CD4-positive, alpha-beta T cell treated with Interleukin-1 beta for 1 hour (primary cell): ENCODE results near the gene ASB1.

Source experiments
- DNase-seq, 2 donors: peaks; one replicate each; pipeline ENCODE4 v3.0.0-alpha.2; 2020 to 2022

ASB1 gene, protein sequence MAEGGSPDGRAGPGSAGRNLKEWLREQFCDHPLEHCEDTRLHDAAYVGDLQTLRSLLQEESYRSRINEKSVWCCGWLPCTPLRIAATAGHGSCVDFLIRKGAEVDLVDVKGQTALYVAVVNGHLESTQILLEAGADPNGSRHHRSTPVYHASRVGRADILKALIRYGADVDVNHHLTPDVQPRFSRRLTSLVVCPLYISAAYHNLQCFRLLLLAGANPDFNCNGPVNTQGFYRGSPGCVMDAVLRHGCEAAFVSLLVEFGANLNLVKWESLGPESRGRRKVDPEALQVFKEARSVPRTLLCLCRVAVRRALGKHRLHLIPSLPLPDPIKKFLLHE

GRCh38 chr2:238426568-238427434 is at the start of gene ASB1:
Gene ASB1, plus strand, starts transcription at chr2:238426927. Its CDS starts 144 bp downstream, at chr2:238427071.
- DNase-seq = peak; percentile 78 to 79

DNA sequence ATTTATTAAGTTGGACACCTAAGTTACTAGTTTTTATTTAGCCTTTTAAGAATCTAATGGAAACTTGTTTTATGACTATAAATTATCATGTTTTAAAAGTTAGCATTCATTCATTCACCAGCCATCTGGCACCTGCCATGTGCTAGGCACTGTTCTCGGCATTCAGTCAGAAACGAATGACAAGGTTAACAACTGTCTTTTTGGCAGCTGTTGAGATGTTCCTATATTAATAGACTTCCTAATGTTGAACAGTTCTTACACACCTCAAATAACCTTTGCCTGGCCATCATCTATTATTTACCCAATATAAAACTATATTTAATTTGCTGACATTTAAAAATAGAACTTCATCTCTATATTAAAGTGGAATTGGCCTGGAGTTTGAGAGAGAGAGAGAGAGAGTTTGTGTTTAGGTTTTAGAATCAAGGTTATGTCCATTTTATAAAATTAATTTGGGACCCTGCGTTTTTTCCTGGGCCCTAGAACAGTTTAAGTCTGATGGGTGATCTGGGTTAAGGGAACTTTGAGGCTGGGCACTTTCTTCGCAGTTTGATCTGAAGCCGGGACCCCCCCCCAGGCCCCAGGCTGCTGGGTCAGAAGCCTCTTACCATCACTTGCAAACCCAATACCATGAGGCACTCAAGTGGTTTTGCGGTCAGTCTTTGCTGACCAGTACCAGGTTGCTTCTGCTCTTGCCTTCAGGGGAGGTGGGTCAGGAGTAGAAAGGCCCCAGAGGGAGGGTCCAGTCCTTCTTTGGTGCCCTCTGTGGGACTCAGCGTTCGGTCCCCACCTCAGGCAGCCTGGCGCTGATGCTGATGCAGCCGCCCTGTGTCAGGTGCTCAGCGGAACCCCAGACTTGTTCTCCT is 48.3 kb upstream of the ASB1 start:
- DNase-seq = no peak

GRCh38 chr2:238379096-238379810 is 47.5 kb upstream of the ASB1 start:
- DNase-seq = peak; percentile 22 to 52

DNA sequence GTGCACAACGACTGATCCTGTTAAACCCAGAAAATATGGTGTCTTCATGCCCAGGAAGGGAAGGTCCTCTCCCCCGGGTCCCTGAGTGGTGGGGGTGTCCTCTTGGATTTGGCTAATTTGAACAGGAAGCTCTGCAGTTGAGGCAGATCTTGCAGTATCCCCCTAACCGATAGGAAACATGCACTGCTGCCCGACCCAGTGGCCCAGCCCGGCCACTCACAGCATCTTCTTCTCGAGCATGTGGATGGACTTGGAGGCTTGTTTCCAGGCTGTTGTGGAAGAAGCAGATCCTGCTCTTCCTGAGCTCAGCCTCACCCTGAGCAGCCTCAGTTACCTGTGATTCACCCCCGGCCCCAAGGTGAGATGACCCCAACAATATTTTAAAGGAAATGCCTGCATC is 46.4 kb upstream of the ASB1 start:
- DNase-seq = no peak

DNA sequence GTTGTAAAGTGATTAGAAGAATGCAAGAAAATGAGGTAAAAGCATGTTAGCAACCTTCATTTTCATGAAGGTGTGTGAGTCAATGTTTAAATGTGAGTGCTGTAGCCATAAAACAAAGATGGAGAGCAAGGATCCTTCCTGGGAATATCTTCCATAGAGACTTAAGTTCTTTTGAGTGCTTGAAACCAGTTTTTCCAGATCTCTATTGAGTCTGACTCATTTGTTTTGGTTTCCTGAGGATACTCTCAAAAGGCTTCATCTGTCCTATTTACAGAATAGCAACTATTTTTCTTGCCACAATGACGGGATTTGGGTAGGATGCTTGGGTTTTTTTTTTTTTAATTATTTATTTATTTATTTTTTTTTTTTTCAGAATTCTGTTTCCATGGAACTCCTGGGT is 45.9 kb upstream of the ASB1 start:
- no peak for DNase-seq

GRCh38 chr2:238381341-238382115 is 45.2 kb upstream of the ASB1 start:
- peak in 1 of 2 donors; percentile 16 for DNase-seq

GRCh38 chr2:238382381-238382781 is 44.3 kb upstream of the ASB1 start:
- no peak for DNase-seq

DNA sequence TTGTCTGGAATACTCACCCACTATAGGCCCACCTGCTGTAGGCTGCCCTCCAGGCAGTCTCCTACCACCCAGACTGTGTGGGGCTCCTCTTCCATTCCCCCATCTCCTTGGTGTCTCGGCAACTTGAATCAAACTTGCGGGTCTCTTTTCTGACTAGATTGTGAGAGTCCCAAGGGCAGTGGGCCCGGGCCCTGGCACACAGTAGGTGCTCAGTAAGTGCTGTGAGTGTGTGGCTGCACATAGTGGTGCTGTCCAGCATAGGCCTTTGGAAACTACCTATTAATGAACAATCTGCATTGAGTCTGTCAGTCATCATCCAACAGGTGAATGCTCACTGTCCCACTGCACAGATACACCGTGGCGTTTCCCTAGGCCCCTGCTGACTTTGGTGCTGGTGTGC is 43.6 kb upstream of the ASB1 start:
- no peak for DNase-seq

DNA sequence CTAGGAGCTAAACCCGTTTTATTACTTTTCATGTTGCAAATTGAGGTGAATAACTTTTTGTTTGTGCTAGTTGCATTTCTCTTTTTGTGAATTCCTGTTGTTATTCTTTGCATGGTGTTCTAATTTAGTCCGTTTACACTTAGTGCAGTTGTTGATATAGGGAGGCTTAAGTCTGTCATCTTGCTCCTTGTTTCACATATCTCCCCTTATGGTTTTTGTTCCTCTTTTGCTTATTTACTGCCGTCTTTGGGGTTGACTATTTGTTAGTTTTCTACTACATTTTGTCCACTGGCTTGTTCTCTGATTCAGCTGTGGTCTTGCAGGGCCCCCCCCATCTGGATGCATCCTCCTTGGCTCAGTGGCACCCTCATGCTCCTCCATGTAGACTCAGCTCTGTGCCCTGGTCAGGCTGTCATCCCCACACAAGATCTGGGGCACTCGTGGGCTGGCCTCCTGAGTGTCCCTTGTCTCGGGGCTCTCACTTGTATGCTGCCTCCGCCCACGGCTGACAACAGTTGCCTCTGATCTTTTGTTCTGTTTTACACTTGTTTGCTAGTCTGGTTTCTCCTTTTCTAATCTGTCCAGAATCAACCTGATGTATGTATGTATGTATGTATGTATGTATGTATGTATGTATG is 42.9 kb upstream of the ASB1 start:
- no peak for DNase-seq

GRCh38 chr2:238387332-238387731 is 39.4 kb upstream of the ASB1 start:
- no peak for DNase-seq

- no peak for DNase-seq
Measured at GRCh38 chr2:238388794-238389193, 37.9 kb upstream of the ASB1 start.

DNA sequence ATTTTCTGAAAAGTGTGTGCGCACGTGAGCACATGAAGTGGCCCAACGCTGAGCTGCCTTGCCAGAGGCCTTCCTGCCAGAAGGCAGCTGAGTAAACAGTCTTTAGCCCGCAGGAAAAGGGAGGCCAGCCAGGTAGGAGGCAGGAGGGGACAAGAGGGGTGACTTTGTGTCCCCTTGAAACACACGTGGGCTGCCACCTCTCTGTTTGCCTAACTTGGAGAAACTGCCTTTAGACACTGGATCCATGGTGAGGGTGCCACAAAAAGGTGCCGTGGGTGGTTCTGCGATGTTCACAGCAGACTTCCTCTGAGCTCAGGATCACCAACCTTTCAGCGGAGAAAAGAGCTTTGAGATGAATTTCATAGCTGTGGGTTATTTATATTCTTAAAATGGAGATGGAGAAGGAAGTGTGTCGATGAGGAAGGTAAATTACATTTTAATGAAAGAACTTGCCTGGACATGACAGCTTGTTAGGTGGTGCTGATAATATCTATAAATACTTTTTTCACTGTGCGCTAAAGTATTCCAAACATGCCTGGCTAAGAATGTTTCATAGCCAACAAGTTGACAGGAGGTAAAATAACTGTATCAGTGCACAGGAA is 36.6 kb upstream of the ASB1 start:
- no peak for DNase-seq

- DNase-seq = no peak
Measured at GRCh38 chr2:238391042-238391689, 35.6 kb upstream of the ASB1 start.

DNA sequence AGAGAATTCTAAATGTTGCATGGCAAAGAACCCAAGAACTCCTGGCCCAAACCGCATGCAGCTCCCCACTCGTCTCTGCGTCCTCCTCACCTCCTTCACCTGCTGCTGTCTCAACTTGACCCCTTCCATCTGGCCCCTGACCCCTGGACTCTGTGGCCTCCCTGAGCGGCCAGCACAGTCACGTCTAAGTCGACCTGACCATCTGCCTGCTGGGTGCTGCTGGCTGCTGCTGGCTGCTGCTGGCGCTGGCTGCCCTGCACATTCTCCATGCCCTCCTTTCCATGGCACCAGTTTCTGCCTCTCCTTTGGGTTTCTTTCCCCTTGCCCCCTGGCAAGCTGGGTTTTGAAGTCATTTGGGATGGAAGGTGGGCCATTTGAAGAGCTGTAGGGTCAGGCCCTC is 30.1 kb upstream of the ASB1 start:
- no peak for DNase-seq

DNA sequence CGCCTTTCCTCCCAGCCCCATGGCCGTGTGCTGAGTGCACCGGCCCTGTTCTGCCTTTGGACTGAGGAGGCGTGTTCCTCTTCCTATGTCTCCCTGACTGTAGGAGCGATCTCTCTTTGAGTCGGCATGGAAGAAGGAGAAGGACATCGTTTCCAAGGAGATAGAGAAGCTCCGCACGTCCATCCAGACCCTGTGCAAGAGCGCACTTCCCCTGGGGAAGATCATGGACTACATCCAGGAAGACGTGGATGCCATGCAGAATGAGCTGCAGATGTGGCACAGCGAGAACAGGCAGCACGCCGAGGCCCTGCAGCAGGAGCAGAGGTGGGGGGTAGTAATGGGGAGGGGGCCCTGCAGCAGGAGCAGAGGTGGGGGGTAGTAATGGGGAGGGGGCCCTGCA is 29.4 kb upstream of the ASB1 start:
- no peak for DNase-seq

- DNase-seq = no peak
Measured at GRCh38 chr2:238398577-238398976, 28.1 kb upstream of the ASB1 start.

- no peak for DNase-seq
Measured at GRCh38 chr2:238399094-238399493, 27.6 kb upstream of the ASB1 start.

DNA sequence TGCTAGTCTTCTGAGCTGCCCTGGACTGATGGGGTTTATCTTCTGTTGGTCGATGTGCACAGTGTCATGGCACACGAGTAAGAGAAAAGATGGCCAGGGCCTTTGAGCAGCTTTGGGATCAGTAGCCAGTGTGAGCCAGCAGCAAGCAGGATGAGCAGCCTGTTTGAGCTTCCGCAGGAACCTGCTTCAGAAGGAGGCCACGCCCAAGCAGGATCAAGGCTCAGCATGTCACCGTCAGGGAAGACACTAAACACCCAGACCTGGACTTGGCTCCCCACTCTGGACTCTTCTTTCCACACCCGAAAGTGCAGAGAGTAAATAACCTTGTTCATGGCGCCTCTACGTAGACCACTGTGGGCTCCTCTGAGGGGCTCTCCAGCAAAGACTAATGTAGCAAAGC is 25.2 kb upstream of the ASB1 start:
- no peak for DNase-seq

DNA sequence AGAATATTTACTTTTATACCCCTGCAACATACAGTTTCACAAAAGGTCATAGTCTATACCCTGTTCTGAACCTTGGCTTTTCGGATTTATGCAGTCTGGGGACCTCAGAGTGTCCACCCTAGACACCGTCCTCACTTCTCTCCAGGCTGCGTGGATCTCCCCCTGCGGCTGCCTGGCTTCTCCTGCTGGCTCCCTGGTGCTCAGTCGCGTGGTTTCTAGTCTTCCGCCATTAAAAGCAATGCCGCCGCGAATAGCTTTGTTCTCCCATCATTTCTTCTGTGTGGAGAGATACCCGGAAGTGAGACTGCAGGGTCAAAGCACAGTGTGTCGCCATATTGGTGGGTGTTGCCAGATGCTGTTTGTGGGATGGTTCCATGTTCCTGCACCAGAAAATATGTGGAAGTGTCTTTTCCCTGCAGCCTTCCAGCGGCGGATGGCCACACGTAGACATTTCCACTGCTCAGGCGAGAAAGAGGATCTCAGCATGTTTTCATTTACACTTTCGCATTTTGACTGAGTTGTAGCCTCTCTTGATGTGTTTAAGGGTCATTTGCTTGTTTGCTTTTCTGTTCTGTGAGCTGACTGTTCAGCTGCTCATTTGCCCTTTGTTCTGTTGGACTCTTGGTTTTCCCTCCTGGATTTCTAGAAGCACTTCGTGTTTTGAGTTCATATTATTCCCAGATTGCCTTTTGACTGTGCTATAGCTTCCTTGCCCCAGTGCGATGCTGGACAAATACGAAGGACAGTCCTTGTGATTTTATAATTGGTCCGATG is 22.9 kb upstream of the ASB1 start:
- DNase-seq = no peak
